H1 (cell line): ENCODE measurements around the gene HRH2. TPM values are rescaled to one million over a fixed set of nuclear protein-coding genes. Genes with fewer than 3 reads are reported as not detected.

ENCODE experiments used
- CBX5 ChIP-seq: fragments of 300-800, 300-1000 bp; sonication (generic); IDR thresholded peaks from 2 replicates; pipeline ENCODE4 v1.7.1; 2016; ENCODE audit warnings: antibody characterized with exemption, low read length, low read depth
- PHF8 ChIP-seq: fragments of 200-600 bp; sonication (generic); conservative IDR thresholded peaks from 2 replicates; pipeline ENCODE4 v1.7.1; 2012; ENCODE audit warnings: low read depth, mild to moderate bottlenecking, inconsistent platforms, low read length, moderate library complexity
- polyA plus RNA-seq, 7 experiments: library from polyadenylated mRNA; depleted of rRNA in 3 of 7; stranded (reverse) in 5 of 7; unstranded in 2 of 7; fragments of >200 nt in 5 of 7; fragments of 200-250 nt in 2 of 7; gene quantifications; 1 replicate in 5 of 7; 2 replicates in 1 of 7; 4 replicates in 1 of 7; pipeline versions ENCODE4 v1.2.1 to v1.2.3, GENCODE V29; 2011 to 2013; ENCODE audit warnings: missing spikeins in 2 of 7, mixed read lengths in 2 of 7
- total RNA-seq: library from RNA; stranded (reverse); fragmentation: NEBNext Ultra II Directional; extraction: Animal tissue kit (Norgen Biotek cat#: 25700); gene quantifications from 2 replicates; pipeline ENCODE4 v1.2.1, GENCODE V29; 2021

Gene HRH2
- total and polyA plus RNA-seq, 2 of the 8 experiments (the other 6 are each of a cell fraction or from before 2014, with no cell fraction given) = 7.8 to 8.1 TPM

DNA sequence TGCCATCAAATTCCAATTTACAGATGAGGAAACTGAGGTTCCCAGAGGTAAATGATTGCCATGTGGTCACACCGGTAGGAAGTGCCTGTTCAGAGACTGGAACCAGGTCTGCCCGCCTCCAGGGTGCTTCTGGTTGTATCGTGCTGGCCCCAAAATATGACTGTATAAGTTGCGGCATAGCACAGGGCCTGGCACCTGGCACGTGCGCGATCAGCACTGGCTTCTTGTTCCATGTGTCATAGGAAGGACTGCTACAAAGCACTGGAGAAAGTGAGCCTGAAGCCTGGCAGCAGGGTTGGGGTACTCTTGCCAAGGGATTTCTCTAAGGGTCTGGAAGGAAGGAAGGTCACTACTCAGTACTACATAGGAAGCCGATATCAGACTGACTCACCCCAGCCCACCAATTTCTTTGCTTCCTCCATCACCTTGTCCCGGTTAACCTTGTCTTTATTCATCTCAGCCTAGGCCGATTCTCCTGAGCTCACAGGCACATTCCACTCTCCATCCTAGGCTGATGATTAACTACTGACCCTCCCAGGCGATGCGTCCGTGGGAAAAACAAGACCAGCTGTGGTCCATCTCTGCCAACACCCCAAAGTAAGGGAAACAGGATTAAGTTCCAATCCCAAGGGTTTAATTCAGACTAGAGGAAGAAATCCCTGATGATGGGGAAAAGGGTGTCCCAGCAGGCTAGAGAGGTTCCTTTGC is 1.8 kb downstream of the HRH2 start (continued):
- TF ChIP-seq PHF8 (no peak), CBX5 (no peak)
